Neural cell (in vitro differentiated cells): ENCODE data around the gene CIRBP.

Experiments
- EP300 ChIP-seq: fragments of 450-650 bp; conservative IDR thresholded peaks from 2 replicates; pipeline ENCODE4 v1.6.1; 2014; ENCODE audit warnings: antibody characterized with exemption, mild to moderate bottlenecking, moderate library complexity; ENCODE audit not compliant: poor library complexity, severe bottlenecking
- EZH2 ChIP-seq: fragments of 200-600, 300-800 bp; shearing (Covaris generic), sonication (generic); IDR thresholded peaks from 2 replicates; pipeline ENCODE4 v1.6.1; 2014; ENCODE audit warnings: antibody characterized with exemption, low read length, borderline replicate concordance, mild to moderate bottlenecking; ENCODE audit not compliant: insufficient read depth, poor library complexity, severe bottlenecking
- POLR2AphosphoS5 ChIP-seq: IDR thresholded peaks from 2 replicates; pipeline ENCODE4 v1.6.1; 2012
- RAD21 ChIP-seq: fragments of 450-650 bp; conservative IDR thresholded peaks from 2 replicates; pipeline ENCODE4 v1.6.1; 2014; ENCODE audit warnings: antibody characterized with exemption, mild to moderate bottlenecking, moderate library complexity
- SMC3 ChIP-seq: fragments of 450-650 bp; conservative IDR thresholded peaks from 2 replicates; pipeline ENCODE4 v1.6.1; 2014; ENCODE audit warnings: antibody characterized with exemption, mild to moderate bottlenecking, moderate library complexity; ENCODE audit not compliant: poor library complexity
- TAF1 ChIP-seq: IDR thresholded peaks from 2 replicates; pipeline ENCODE4 v1.6.1; 2012; ENCODE audit warnings: low read depth
- TF ChIP-seq, protein P1 (sequence below): fragments of 450-650 bp; IDR thresholded peaks from 2 replicates; pipeline ENCODE4 v1.5.1; 2014; ENCODE audit warnings: antibody characterized with exemption, mild to moderate bottlenecking, moderate library complexity; ENCODE audit not compliant: poor library complexity, severe bottlenecking
- TF ChIP-seq, protein P2 (sequence below): IDR thresholded peaks from 2 replicates; pipeline ENCODE4 v1.6.1; 2012; ENCODE audit warnings: borderline replicate concordance

DNA sequence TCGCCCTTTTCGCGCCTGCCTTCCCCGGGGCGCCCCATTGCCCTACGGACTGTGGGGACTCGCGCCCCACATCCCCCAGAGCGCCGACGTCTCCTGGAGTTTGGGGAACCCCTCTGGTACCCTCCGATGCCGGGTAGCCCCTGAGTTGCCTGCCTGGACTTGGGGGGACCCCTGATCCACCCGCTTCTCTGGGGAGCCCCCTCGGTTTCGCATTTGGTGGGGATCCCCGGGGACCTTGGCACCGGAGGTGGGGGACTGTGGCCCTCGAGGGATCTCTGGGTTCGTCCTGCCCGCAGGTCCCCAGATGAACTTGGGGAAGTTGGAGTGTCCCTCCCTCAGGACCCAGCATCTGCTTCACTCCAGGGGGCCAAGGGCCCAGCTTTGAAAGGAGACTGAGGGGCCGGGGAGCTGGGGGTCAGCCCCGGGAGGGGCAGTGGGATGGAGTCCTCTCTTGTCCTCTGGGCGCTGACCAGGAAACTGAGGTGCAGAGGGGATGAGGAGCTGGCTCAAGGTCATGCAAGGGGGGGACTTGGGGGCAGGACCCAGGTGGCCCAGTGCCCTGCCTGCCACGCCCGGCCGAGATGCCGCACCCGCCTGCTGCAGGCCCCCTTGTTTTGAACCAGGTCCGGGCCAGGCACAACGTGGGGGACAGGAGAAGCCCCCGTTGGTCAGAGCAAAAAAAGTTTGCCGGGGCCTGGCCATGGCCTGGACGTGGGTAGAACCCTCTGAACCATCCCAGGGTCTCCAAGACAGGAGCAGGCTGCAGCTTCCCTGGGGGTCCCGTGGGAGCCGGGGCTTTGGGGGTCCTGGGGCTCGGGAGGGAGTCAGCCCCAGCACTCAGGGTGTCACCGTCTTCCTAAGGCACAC is 17.6 kb downstream of the CIRBP start:
- TF ChIP-seq, protein P1, sequence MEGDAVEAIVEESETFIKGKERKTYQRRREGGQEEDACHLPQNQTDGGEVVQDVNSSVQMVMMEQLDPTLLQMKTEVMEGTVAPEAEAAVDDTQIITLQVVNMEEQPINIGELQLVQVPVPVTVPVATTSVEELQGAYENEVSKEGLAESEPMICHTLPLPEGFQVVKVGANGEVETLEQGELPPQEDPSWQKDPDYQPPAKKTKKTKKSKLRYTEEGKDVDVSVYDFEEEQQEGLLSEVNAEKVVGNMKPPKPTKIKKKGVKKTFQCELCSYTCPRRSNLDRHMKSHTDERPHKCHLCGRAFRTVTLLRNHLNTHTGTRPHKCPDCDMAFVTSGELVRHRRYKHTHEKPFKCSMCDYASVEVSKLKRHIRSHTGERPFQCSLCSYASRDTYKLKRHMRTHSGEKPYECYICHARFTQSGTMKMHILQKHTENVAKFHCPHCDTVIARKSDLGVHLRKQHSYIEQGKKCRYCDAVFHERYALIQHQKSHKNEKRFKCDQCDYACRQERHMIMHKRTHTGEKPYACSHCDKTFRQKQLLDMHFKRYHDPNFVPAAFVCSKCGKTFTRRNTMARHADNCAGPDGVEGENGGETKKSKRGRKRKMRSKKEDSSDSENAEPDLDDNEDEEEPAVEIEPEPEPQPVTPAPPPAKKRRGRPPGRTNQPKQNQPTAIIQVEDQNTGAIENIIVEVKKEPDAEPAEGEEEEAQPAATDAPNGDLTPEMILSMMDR = no peak
- TF ChIP-seq TAF1 (no peak), EZH2 (no peak), EP300 (no peak), POLR2AphosphoS5 (no peak), RAD21 (no peak), SMC3 (no peak)
- TF ChIP-seq, protein P2, sequence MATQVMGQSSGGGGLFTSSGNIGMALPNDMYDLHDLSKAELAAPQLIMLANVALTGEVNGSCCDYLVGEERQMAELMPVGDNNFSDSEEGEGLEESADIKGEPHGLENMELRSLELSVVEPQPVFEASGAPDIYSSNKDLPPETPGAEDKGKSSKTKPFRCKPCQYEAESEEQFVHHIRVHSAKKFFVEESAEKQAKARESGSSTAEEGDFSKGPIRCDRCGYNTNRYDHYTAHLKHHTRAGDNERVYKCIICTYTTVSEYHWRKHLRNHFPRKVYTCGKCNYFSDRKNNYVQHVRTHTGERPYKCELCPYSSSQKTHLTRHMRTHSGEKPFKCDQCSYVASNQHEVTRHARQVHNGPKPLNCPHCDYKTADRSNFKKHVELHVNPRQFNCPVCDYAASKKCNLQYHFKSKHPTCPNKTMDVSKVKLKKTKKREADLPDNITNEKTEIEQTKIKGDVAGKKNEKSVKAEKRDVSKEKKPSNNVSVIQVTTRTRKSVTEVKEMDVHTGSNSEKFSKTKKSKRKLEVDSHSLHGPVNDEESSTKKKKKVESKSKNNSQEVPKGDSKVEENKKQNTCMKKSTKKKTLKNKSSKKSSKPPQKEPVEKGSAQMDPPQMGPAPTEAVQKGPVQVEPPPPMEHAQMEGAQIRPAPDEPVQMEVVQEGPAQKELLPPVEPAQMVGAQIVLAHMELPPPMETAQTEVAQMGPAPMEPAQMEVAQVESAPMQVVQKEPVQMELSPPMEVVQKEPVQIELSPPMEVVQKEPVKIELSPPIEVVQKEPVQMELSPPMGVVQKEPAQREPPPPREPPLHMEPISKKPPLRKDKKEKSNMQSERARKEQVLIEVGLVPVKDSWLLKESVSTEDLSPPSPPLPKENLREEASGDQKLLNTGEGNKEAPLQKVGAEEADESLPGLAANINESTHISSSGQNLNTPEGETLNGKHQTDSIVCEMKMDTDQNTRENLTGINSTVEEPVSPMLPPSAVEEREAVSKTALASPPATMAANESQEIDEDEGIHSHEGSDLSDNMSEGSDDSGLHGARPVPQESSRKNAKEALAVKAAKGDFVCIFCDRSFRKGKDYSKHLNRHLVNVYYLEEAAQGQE = no peak
